Measurements from ENCODE around the gene ATG5.

DNA sequence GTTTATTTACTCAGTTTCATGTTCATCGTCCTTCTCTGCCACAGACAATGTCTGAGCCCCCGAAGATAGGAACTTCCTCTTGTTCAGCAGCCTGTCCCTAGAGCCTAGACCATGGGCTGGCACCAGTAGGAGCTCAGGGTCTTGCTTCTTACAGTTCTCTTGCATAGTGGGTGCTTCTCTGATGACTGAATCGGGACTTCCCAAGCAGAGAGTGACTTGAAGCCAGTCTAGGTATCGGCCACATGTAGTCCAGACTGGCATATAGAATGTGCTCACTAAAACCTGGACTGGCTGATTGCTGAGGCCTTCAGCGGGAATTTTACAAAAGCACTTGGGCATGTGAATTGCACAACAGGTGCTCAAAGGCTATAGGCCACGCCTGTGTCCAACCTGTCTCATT, 187.4 kb downstream of the ATG5 start:
- TF ChIP-seq TAF1 (IDR thresholded peaks at IDR 0.05; ENCODE audit: borderline replicate concordance, low read depth, low read length) (no peak), POLR2AphosphoS5 (IDR thresholded peaks at IDR 0.05; ENCODE audit: low read depth, low read length) (no peak)

All from GM12892 (cell line).